OCI-M1 (cell line): Measurements from ENCODE around the gene TFPT.
A peak's percentile ranks its signal among the peaks of the same experiment; 100 is the strongest.

Experiments used
- DNase-seq: peaks from one replicate; lab custom pipeline; 2025; lab: John Stamatoyannopoulos, UW

Gene TFPT

DNA sequence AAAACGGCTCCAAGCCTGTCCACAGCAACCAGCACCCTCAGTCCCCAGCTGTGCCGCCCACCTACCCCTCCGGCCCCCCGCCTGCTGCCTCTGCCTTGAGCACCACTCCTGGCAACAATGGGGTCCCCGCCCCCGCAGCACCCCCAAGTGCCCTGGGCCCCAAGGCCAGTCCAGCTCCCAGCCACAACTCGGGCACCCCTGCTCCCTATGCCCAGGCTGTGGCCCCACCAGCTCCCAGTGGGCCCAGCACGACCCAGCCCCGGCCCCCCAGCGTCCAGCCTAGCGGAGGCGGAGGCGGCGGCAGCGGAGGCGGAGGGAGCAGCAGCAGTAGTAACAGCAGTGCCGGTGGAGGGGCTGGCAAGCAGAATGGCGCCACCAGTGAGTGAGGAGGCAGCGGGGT lies 32.7 kb upstream of the TFPT start:
- no peak for DNase-seq

- no peak for DNase-seq
Measured at GRCh38 chr19:54147676-54148075, 32.2 kb upstream of the TFPT start.

GRCh38 chr19:54145541-54146158 lies 30.2 kb upstream of the TFPT start:
- DNase-seq: no peak

DNA sequence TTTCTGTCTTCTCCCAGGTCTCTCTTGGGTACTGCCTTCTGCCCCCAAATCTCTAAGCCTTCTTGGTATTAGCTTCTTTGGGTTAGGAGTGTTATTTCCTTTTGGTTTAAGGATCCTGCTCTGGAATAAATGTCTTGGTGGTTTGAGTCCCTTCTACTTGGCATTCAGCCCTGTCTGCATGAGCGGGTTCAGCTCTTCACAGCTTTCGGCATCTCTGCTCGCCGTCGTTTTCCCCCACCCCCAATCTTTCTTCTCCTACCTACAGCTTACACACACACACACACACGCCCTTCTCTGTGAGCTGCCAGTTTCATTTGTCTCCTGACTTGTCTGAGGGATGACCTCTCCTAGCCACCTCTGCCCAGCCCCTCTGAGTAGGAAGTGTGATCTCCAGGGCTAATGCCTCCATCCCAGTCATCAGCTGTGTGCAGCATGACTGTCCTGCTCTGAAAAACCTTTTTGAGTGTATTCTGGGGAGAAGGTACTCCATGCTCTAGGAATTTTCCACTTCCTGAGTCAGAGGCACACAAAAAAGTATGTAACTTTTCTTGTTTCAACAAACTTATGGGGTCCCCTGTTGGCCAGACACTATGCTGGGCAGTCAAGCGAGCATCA lies 26.8 kb upstream of the TFPT start:
- no peak for DNase-seq

DNA sequence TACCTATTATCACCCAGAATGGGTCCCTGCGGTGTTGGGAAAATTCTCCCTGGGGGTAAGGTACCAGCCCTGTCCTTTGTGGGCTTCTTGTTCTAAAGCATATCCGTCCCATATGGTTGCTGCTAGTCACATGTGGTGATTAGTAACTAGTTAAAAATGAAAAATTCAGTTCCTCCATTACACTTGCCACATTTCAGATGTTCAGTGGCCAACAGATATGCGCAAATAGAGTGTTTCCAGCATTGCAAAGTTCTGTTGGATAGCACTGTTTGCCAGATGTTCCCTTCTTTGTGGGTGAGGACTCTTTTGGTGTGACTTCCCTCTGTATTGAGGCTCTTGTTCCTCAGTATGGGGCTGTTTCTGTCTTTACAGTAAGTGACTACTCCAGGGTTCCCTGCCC lies 25.9 kb upstream of the TFPT start:
- DNase-seq: no peak

DNA sequence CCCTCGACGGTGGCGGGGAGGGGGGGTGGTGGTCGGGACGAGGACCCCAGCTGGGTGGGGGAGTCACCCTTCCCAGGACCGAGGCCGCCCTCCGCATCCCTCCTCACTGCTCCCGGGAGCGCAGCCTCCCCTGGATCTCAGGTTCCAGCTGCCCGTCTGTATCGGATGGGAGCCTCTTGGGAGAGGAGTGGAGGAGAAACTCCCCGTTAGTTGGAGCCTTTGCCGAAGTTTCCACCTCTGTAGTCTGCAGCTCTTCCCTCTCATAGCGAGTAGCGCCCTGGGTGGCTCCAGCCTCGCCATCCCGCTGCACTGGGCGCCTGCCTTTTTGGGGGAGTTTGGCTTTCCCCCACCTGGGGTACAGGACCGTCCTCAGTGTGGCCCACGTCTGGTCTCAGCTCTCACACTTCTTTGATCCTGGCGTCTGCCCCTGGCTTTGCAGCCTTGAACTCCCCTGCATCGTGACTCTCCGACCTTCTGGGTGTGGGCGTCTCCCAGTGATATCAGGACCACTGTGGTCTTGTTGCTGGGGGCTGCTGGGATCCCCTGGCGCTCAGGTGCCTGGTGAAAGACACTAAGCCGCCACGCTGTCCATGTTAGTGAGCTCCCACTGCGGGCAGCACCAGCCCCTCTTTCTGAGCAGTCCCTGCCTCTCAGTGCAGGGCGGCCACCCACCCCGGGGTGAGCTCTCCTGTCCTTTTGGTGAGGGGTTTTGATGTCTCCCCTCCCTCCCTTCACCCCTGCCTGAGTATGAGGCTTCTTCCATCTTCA lies 23.2 kb upstream of the TFPT start:
- no peak for DNase-seq

- DNase-seq: no peak
Measured at GRCh38 chr19:54137699-54138488, 22.4 kb upstream of the TFPT start, which contains the start of gene CNOT3. TSS of gene CNOT3 (plus strand) at chr19:54137762. CDS start at chr19:54142979, 5,217 bp downstream.

DNA sequence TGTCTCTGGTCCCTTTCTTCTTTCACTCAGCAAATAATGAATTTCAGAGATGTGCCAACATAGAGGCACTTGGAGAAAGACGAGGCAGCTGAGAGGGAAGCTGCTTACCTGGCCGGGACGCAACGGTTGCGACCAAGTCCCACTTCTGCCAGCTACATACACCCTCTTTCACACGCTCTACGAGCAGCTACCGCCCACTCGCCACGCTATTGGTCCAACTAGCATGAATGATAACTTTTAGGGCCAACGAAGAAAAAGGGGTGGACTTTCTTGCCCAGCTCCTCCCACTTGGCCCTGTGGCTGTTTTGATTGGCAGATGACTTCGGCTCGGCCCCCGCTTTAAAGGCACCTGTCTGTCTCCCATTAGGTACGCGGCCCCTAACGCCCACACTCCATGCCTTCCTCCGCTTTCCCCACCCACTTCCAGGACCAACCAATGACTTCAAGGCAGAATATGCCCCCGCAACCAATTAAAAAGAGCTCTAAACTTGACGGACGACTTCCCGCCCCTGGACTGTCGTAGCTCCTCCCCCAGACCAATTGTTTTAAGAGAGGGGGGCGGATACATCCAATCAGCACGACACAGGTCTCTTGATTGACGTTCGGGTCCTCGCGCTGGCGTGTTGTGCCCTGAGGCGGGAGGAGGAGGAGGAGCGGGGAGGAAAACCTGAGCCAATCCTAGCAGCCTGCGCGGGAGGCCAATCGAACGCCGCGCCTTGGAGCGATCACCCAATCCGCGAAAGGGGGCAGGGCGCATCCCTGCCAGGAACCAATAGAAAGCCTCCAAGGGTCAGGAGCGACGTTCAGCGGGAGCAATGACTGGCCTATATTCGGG lies 21.6 kb upstream of the TFPT start:
- peak; percentile 100 for DNase-seq

- DNase-seq: no peak
Measured at GRCh38 chr19:54136086-54136863, 20.8 kb upstream of the TFPT start.

DNA sequence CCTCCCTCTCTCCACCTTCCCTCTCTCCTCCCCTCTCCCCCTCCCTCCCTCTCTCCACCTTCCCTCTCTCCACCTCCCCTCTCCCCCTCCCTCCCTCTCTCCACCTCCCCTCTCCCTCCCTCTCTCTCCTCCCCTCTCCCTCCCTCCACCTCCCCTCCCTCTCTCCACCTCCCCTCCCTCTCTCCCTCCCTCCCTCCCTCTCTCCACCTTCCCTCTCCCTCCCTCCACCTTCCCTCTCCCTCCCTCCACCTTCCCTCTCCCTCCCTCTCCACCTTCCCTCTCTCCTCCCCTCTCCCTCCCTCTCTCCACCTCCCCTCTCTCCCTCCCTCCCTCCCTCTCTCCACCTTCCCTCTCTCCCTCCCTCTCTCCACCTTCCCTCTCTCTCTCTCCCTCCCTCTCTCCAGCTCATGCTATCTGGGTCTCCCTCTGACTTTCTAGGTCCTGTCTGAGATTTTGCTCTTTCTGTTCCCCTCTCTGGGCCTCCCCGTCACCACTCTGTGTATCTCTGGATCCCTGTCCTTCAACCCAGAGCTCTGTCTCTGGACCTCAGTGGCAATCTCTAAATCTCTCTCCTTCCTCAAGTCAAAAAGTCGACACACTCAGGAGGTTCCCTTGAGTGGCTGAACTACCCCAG lies 18.6 kb upstream of the TFPT start:
- DNase-seq: no peak

DNA sequence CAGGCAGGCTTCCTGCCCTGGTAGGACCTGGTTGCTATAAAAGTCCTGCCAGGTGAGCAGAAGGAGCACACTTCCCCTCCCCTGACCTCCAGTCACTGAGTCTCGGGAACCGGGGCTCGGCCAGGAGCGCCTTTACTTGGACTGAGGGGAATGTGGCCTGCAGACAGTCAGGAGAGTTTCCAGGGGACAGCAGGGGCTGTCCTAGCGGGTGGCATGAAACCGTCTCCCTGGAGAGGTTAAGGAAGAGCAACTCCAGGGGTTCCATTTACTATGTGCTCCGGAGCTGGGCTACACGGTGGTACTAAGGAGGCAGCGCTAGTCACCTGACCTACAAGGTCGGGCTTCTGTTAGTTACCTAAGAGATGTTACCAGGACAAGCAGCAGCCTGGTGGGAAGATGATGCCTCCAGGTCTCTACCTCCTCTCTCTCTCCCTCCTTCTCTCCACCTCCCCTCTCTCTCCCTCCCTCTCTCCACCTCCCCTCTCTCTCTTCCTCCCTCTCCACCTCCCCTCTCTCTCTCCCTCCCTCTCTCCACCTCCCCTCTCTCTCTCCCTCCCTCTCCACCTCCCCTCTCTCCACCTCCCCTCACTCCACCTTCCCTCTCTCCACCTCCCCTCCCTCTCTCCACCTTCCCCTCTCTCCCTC lies 18.0 kb upstream of the TFPT start:
- peak; percentile 93 for DNase-seq

GRCh38 chr19:54129617-54129996 lies 14.2 kb upstream of the TFPT start:
- DNase-seq: no peak

DNA sequence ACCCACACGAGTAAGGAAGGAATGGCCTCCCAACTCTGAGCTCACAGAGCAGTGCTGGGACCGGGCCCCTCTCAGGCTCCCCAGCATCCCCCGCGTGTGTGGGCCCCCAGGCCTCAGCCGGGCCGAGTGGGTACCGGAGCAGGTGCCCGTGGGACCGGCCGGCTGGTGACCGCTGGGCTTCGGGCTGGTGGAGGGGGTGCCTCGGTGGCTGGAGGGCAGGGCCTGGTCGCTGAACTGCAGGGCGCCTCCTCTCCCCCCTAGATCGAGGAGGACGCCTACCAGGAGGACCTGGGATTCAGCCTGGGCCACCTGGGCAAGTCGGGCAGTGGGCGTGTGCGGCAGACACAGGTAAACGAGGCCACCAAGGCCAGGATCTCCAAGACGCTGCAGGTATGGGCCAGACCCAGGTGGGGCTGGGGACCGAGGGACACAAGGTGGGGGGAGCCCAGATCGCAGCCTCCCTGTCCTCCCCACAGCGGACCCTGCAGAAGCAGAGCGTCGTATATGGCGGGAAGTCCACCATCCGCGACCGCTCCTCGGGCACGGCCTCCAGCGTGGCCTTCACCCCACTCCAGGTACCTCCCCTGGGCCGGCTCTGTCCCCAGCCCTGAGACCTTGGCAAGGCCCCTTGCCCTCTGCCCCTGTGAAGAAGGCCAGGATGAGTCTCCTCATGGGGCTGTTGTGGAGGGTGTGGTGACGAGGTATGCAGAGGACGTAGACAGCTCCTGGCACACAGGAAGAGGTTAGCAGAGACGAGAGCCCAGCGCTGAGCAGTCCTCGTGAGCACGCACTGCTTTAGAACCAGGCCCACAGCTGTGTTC lies 13.5 kb upstream of the TFPT start:
- DNase-seq: no peak

DNA sequence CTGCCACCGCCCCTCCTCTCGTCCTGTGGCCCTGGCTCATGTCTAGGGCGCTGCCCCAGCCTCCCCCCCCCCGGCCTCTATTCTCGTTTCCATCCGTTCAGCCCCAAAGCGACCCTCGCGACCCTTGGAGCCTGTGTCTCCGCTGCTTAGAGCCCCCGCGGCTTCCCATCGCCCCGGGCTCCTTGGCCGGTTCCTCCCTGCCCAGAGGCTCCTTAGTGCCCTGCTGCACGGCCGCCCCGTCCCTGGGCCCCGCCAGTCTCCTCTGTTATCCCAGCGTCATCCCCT lies 12.9 kb upstream of the TFPT start:
- no peak for DNase-seq

DNA sequence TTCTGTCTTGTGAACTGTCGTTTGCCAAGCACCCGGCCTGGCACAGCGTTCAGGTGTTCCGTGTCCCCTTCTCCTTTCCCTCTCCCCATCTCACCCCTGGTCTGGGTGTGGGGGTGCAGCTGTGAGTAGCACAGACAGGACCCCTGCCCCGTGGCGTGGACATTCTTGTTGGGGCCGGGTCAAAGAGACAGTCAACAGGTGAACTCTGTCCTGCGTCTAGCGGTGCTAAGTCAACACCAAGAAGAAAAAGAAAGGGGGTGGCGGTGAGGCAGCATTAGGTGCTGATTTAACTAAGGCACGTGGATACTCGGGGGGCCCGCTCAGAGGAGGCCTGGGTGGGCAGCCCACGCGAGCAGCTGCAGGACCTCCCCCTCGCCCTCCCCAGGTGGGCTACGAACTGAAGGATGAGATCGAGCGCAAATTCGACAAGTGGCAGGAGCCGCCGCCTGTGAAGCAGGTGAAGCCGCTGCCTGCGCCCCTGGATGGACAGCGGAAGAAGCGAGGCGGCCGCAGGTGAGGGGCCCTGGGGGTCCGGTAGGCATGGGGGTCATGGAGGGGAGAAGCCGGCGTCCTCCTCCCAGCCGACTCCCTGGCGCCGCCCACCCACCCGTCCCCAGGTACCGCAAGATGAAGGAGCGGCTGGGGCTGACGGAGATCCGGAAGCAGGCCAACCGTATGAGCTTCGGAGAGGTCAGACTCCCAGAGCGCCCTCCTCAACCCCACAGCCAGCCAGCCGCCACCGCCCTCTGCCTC lies 12.4 kb upstream of the TFPT start:
- no peak for DNase-seq

GRCh38 chr19:54125713-54126112 lies 10.3 kb upstream of the TFPT start:
- DNase-seq: no peak

DNA sequence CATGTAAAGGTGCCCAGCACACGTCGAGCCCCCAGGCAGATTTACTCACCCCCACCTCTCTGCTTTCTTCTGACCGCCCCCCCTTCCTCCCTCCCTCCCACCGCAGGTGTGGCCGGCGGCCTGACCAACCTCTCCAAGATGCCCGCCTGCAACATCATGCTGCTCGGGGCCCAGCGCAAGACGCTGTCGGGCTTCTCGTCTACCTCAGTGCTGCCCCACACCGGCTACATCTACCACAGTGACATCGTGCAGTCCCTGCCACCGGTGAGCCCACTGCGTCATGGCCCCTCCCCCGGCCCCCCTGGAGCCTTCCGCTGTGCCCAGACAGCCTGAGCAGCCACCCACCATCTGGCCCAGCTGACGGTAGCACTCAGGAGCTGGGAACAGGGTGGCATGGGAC lies 8.9 kb upstream of the TFPT start:
- no peak for DNase-seq

DNA sequence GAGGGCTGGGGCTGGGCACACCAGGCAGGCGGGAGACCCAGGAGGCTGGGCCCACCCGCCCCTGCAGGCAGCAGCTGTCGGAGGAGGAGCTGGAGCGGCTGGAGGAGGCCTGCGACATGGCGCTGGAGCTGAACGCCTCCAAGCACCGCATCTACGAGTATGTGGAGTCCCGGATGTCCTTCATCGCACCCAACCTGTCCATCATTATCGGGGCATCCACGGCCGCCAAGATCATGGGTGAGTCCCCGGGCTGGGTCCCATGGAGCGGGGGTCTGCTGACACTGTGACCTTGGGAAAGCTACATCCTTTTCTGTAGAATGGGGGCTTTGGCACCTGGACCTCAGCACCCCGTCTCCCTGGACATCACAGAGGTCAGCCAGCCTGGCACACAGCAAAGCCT lies 8.2 kb upstream of the TFPT start:
- DNase-seq: no peak

- DNase-seq: no peak
Measured at GRCh38 chr19:54121259-54121658, 5.8 kb upstream of the TFPT start.
